DOHH2 (cell line): ENCODE data around the gene CEACAM6.

Source experiments
- H3F3A ChIP-seq: fragments of 200-600 bp; sonication (generic), shearing (Covaris generic); 2 replicates; pipeline ENCODE4 v1.6.0; 2016; ENCODE audit warnings: antibody characterized with exemption, mild to moderate bottlenecking; ENCODE audit not compliant: control insufficient read depth, insufficient read depth
- H3K27ac ChIP-seq: fragments of 200-600 bp; sonication (generic); 2 replicates; pipeline ENCODE4 v1.5.1; 2014; ENCODE audit warnings: low read depth, mild to moderate bottlenecking, low read length, moderate library complexity
- H3K27me3 ChIP-seq: fragments of 200-600 bp; sonication (generic); 2 replicates; pipeline ENCODE4 v1.6.1; 2014; ENCODE audit warnings: mild to moderate bottlenecking, low read length, mixed read lengths; ENCODE audit not compliant: control insufficient read depth
- H3K36me3 ChIP-seq: fragments of 200-600 bp; sonication (generic); 2 replicates; pipeline ENCODE4 v1.6.1; 2014; ENCODE audit warnings: mild to moderate bottlenecking, low read length, moderate library complexity, mixed read lengths; ENCODE audit not compliant: control insufficient read depth
- H3K4me1 ChIP-seq: fragments of 200-600 bp; sonication (generic); 2 replicates; pipeline ENCODE4 v1.6.1; 2014; ENCODE audit warnings: mild to moderate bottlenecking, low read length, mixed read lengths; ENCODE audit not compliant: control insufficient read depth
- H3K4me2 ChIP-seq: fragments of 200-600 bp; sonication (generic); 2 replicates; pipeline ENCODE4 v1.6.0; 2014; ENCODE audit warnings: mild to moderate bottlenecking, low read length, moderate library complexity
- H3K4me3 ChIP-seq: fragments of 200-600 bp; sonication (generic); 2 replicates; pipeline ENCODE4 v1.5.1; 2014; ENCODE audit warnings: mild to moderate bottlenecking, low read length, mixed read lengths
- H3K79me2 ChIP-seq: fragments of 200-600 bp; sonication (generic); 2 replicates; pipeline ENCODE4 v1.6.1; 2014; ENCODE audit warnings: mild to moderate bottlenecking, low read length, mixed read lengths; ENCODE audit not compliant: control insufficient read depth
- H3K9me2 ChIP-seq: fragments of 200-600 bp; sonication (generic); replicated peaks from 2 replicates; pipeline ENCODE4 v1.6.1; 2014; ENCODE audit warnings: mild to moderate bottlenecking, low read length, mixed read lengths; ENCODE audit not compliant: control insufficient read depth
- H3K9me3 ChIP-seq: fragments of 200-600 bp; sonication (generic); 2 replicates; pipeline ENCODE4 v1.6.1; 2014; ENCODE audit warnings: antibody characterized with exemption, low read length, mixed read lengths; ENCODE audit not compliant: control insufficient read depth, insufficient read depth
- H4K20me1 ChIP-seq: fragments of 200-600 bp; sonication (generic); 2 replicates; pipeline ENCODE4 v1.6.0; 2014; ENCODE audit warnings: low read depth, mild to moderate bottlenecking, antibody characterized with exemption, low read length, moderate library complexity; ENCODE audit not compliant: control insufficient read depth, insufficient read depth
- CTCF ChIP-seq: fragments of 200-600 bp; sonication (generic); IDR thresholded peaks from one replicate; pipeline ENCODE4 v1.5.1; 2014; ENCODE audit warnings: antibody characterized with exemption, mild to moderate bottlenecking, low read depth, low read length; ENCODE audit not compliant: poor library complexity, severe bottlenecking
- EZH2phosphoT487 ChIP-seq: fragments of 200-600 bp; sonication (generic); IDR thresholded peaks from 2 replicates; pipeline ENCODE4 v1.6.1; 2017; ENCODE audit warnings: borderline replicate concordance, mild to moderate bottlenecking, antibody characterized with exemption, low read length, moderate library complexity, mixed read lengths

The CEACAM6 gene

GRCh38 chr19:41771410-41771809 is 16.1 kb downstream of the CEACAM6 start:
- Histone ChIP-seq H3K4me1 (no peaks in the 10 kb centered on the region), H3K9me3 (no peaks in the 10 kb centered on the region), H3K79me2 (no peaks in the 10 kb centered on the region), H3K4me2 (no peak overlapping the region), H3K9me2 (no peaks in the 10 kb centered on the region), H4K20me1 (no peaks in the 10 kb centered on the region), H3K36me3 (no peaks in the 10 kb centered on the region), H3K27me3 (peaks cover 33% of the 10 kb centered on the region), H3K27ac (no peak overlapping the region), H3F3A (no peaks in the 10 kb centered on the region), H3K4me3 (no peak overlapping the region)
- TF ChIP-seq EZH2phosphoT487 (no peak), CTCF (no peak)

GRCh38 chr19:41774515-41774980 is 19.2 kb downstream of the CEACAM6 start:
- H3F3A ChIP-seq, result no peaks in the 10 kb centered on the region
- no peaks in the 10 kb centered on the region for H3K9me3 ChIP-seq
- no peaks in the 10 kb centered on the region for H3K36me3 ChIP-seq
- H3K9me2 ChIP-seq, result no peaks in the 10 kb centered on the region
- H3K27me3 ChIP-seq, result peaks cover 41% of the 10 kb centered on the region
- H3K4me2 ChIP-seq, result no peak overlapping the region
- no peak overlapping the region for H3K4me3 ChIP-seq
- H4K20me1 ChIP-seq, result no peaks in the 10 kb centered on the region
- H3K27ac ChIP-seq, result no peak overlapping the region
- H3K79me2 ChIP-seq, result no peaks in the 10 kb centered on the region
- H3K4me1 ChIP-seq, result no peaks in the 10 kb centered on the region
- TF ChIP-seq EZH2phosphoT487, result no peak
- TF ChIP-seq CTCF, result no peak

DNA sequence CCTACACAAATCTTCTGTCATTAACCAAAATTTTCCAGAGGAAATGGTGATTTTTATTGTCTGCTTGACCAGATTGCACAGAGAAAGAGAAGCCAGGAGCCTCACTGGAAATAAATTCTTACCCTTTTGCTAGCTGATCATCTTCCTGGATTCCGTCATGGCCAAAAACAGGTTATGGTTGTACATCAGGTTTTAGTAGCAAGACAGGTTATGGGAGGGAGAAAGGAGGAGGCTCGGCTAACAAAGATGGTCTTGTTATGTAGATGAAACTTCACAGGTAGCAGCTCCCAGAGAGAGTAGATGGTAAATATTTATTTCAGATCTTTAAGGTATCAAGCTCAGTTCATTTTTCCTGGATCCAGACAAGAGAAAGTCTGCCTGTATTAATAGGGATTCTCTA is 21.4 kb downstream of the CEACAM6 start:
- Histone ChIP-seq H3K36me3 (no peaks in the 10 kb centered on the region), H3K4me2 (no peak overlapping the region), H3F3A (no peaks in the 10 kb centered on the region), H3K27me3 (peaks cover 26% of the 10 kb centered on the region), H4K20me1 (no peaks in the 10 kb centered on the region), H3K79me2 (no peaks in the 10 kb centered on the region), H3K27ac (no peak overlapping the region), H3K9me2 (no peaks in the 10 kb centered on the region), H3K4me1 (no peaks in the 10 kb centered on the region), H3K4me3 (no peak overlapping the region), H3K9me3 (no peaks in the 10 kb centered on the region)
- TF ChIP-seq EZH2phosphoT487 (no peak), CTCF (no peak)

GRCh38 chr19:41783612-41784011 is 28.3 kb downstream of the CEACAM6 start:
- no peak overlapping the region for H3K4me2 ChIP-seq
- no peaks in the 10 kb centered on the region for H4K20me1 ChIP-seq
- no peak overlapping the region for H3K4me3 ChIP-seq
- H3K4me1 ChIP-seq, result peaks cover 11% of the 10 kb centered on the region; the same call in 1 of the 2 replicates
- H3K27ac ChIP-seq, result no peak overlapping the region
- H3K27me3 ChIP-seq, result peaks cover 38% of the 10 kb centered on the region
- H3K9me2 ChIP-seq, result no peaks in the 10 kb centered on the region
- 0 out of 2 replicates have a peak, but pooled peaks cover 4% of the 10 kb centered on the region for H3F3A ChIP-seq
- no peaks in the 10 kb centered on the region for H3K9me3 ChIP-seq
- H3K36me3 ChIP-seq, result no peaks in the 10 kb centered on the region
- no peaks in the 10 kb centered on the region for H3K79me2 ChIP-seq
- no peak for TF ChIP-seq CTCF
- TF ChIP-seq EZH2phosphoT487, result no peak
